Body of pancreas (tissue), 4 donors: ENCODE results near the gene PROZ. TPM values are rescaled to one million over a fixed set of nuclear protein-coding genes. Genes with fewer than 3 reads are reported as not detected.
A peak's percentile ranks its signal among the peaks of the same experiment; 100 is the strongest.

Source experiments
- ATAC-seq: fragments of 150-250 bp; one replicate; pipeline ENCODE4 v1.9.1; 2016
- DNase-seq, 4 donors: peaks; one replicate each; pipeline ENCODE4 v3.0.0-alpha.2; 2019
- H3K27ac ChIP-seq, 4 donors: fragments of 200-600 bp; sonication (generic); 1 replicate in 3 of 4; 2 replicates in 1 of 4; pipeline versions ENCODE4 v1.5.1 to v1.6.1; 2016 to 2019; ENCODE audit warnings: mild to moderate bottlenecking in 1 of 4, mixed read lengths in 1 of 4, moderate library complexity in 1 of 4
- H3K27me3 ChIP-seq, 2 donors: fragments of 200-600 bp; sonication (generic); one replicate each; pipeline ENCODE4 v1.6.0; 2016; ENCODE audit warnings: mild to moderate bottlenecking in 1 of 2
- H3K36me3 ChIP-seq, 2 donors: fragments of 200-600 bp; sonication (generic); replicated peaks in 1 of 2; 2 replicates each; pipeline ENCODE4 v1.5.1; 2016; ENCODE audit warnings: low read depth in 2 of 2; ENCODE audit not compliant: insufficient read depth in 1 of 2
- H3K4me1 ChIP-seq: fragments of 200-600 bp; sonication (generic); one replicate; pipeline ENCODE4 v1.6.0; 2016
- H3K4me3 ChIP-seq, 2 donors: fragments of 200-600 bp; sonication (generic); 1 replicate in 1 of 2; 2 replicates in 1 of 2; pipeline ENCODE4 v1.5.1; 2016 to 2019
- H3K9me3 ChIP-seq, 3 donors: fragments of 200-600 bp; sonication (generic); 1 replicate in 2 of 3; 2 replicates in 1 of 3; pipeline ENCODE4 v1.5.1; 2016
- POLR2A ChIP-seq, 3 donors: fragments of 450-650 bp; IDR thresholded peaks; one replicate each; pipeline ENCODE4 v1.6.1; 2016; ENCODE audit warnings: antibody characterized with exemption in 3 of 3, mild to moderate bottlenecking in 2 of 3
- WGBS, 2 donors: methylation state at CpG; one replicate each; pipeline ENCODE4 v1.1.5; 2017; 5-methylcytosine and 5-hydroxymethylcytosine counted together
- intact Hi-C: fragments of 100-400 bp; cut with DNase I; formaldehyde crosslinking; loops from one replicate; pipeline ENCODE4 v1.15.1; 2023
- total RNA-seq, 2 donors: library from RNA; depleted of rRNA; stranded (reverse); fragments of >200 nt; gene quantifications; one replicate each; pipeline ENCODE4 v1.1.0, GENCODE V29; 2016
- TF ChIP-seq, protein P1 (sequence below), 7 experiments: fragments of 450-650 bp in 4 of 7; fragments of 200-600 bp in 3 of 7; sonication (generic) in 3 of 7; IDR thresholded peaks; one replicate each; pipeline ENCODE4 v1.5.1; 2016 to 2019; ENCODE audit warnings: antibody characterized with exemption in 7 of 7

The PROZ gene
- total RNA-seq, 2 donors from 2014 or later, result not detected

DNA sequence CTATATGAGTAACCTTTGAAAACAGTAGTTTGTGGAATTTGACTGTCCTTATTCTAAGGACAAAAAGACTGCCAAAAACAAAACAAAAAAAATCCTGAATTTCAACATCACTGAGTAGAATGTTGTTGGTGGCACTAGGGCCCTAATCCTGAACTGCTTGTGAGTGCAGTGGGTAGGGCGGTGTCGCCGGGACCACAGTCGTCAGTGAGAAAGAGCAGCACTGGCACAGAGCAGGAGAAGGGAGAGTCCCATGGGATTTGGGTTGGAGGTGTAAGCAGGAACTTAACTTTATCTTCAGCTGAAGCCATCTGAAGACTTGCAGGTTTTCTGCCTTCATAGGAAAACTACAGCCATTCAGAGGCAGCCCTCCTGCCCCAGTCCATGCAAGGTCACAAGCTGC is 44.5 kb downstream of the PROZ start:
- Histone ChIP-seq H3K27me3 (no peaks in the 10 kb centered on the region), H3K4me1 (peaks cover 37% of the 10 kb centered on the region), H3K36me3 (peaks cover 0 to 5% of the 10 kb centered on the region in 2 donors), H3K9me3 (no peaks in the 10 kb centered on the region), H3K4me3 (no peak overlapping the region), H3K27ac (no peak overlapping the region)
- intact Hi-C loops, result no loop called here
- 81 to 89% methylated on average over 4 of the region's 4 CpGs for WGBS, 2 donors
- ATAC-seq, result no peak
- no peak for TF ChIP-seq POLR2A (IDR thresholded peaks at IDR 0.05)
- DNase-seq, result no peak

DNA sequence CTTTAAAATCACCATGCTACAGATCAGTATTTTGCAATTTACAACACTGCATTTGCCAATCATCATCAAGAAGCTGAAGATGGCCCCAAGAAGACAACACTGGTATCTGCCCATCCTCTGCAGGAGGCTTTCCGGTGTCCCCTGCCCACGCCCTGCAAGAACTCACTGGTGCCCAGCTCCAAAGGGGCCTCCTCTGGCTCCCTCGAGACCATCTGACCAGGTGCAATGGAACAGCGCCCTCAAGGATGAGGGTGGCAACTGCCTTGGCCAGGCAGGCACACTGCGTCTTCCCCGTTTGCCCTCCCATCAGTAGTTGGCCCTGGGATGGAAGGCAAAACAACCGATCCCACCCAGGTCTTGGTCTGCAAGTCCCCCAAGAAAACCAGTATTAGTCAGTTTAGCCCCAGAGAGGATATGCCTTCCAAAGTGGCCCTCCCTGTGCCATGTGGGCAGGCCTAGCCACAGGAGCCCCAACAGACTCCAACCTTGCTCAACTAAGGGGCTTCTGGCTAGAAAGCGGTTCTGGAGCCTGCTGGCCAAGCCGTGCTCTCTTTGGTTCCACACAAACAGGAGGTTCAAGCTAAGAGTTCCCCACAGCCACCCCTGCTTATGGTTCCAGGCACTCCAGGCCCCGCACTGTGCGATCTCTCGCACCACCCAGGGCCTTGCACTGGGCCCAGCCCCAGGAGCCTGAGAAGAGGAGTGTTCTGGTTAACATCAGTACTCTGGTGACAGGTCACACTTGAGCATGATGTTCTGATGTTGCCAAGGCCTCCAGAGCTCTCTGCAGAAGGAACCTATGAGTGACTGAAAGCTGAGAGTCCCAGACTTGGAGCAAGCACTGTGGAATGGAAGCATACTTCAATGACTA is 45.3 kb downstream of the PROZ start:
- Histone ChIP-seq H3K4me1 (peaks cover 37% of the 10 kb centered on the region), H3K27ac (no peak overlapping the region), H3K36me3 (peaks cover 0 to 5% of the 10 kb centered on the region in 2 donors), H3K27me3 (no peaks in the 10 kb centered on the region), H3K9me3 (no peaks in the 10 kb centered on the region), H3K4me3 (no peak overlapping the region)
- WGBS, 2 donors, result 79 to 86% methylated on average over 3 to 10 of the region's 12 CpGs
- no peak for TF ChIP-seq POLR2A (IDR thresholded peaks at IDR 0.05)
- TF ChIP-seq, protein P1, sequence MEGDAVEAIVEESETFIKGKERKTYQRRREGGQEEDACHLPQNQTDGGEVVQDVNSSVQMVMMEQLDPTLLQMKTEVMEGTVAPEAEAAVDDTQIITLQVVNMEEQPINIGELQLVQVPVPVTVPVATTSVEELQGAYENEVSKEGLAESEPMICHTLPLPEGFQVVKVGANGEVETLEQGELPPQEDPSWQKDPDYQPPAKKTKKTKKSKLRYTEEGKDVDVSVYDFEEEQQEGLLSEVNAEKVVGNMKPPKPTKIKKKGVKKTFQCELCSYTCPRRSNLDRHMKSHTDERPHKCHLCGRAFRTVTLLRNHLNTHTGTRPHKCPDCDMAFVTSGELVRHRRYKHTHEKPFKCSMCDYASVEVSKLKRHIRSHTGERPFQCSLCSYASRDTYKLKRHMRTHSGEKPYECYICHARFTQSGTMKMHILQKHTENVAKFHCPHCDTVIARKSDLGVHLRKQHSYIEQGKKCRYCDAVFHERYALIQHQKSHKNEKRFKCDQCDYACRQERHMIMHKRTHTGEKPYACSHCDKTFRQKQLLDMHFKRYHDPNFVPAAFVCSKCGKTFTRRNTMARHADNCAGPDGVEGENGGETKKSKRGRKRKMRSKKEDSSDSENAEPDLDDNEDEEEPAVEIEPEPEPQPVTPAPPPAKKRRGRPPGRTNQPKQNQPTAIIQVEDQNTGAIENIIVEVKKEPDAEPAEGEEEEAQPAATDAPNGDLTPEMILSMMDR (IDR thresholded peaks at IDR 0.05), result no peak
- intact Hi-C loops, result no loop called here
- ATAC-seq (no peak), DNase-seq (peak in 1 of 4 donors; percentile 13)

DNA sequence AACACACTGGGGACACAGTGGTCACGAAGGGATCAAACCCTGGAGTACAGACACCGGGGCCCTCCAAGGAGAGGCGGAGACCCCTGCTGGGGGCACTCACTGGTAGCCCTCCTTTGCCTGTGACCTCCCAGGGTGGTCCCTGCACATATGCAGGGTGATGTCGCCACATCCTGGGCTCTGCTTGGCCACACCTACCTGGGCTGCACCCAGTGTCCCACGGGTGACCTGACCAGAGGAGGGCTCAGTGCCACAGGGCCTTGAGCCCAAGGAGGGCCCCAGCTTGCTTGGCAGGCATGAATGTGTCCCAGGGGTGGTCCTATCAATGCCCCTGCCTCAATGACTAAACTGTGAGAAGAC is 45.9 kb downstream of the PROZ start:
- TF ChIP-seq, protein P1 (IDR thresholded peaks at IDR 0.05), result no peak
- TF ChIP-seq POLR2A (IDR thresholded peaks at IDR 0.05), result no peak
- intact Hi-C loops, result no loop called here
- DNase-seq, result no peak
- Histone ChIP-seq H3K4me3 (no peak overlapping the region), H3K9me3 (no peaks in the 10 kb centered on the region), H3K27ac (no peak overlapping the region), H3K4me1 (peaks cover 37% of the 10 kb centered on the region), H3K27me3 (no peaks in the 10 kb centered on the region), H3K36me3 (peaks cover 0 to 3% of the 10 kb centered on the region in 2 donors)
- no peak for ATAC-seq
- 83 to 93% methylated on average over 3 to 4 of the region's 5 CpGs for WGBS, 2 donors

DNA sequence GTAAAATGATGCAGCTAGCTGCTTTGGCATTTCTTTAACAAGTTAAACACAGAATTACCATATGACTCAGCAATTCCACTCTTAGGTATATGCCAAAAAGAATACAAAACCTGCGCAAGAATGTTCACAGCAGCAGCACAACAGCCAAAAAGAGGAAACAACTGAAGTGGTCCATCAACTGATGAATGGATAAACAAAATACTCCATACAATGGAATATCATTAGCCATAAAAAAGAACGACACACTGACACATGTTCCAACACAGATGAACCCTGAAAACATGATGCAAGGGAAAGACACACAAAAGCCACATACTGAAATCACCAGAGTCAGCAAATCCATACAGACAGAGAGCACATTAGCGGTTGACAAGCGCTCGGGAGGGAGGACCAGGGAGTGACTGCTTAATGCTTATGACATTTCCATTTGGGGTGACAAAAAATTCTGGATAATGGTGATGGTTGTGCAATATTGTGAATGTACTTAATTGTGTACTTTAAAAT is 47.0 kb downstream of the PROZ start:
- DNase-seq (no peak), ATAC-seq (no peak)
- H3K27ac ChIP-seq, result no peak overlapping the region
- intact Hi-C loops, result no loop called here
- peaks cover 46% of the 10 kb centered on the region for H3K4me1 ChIP-seq
- H3K27me3 ChIP-seq, result no peaks in the 10 kb centered on the region
- H3K4me3 ChIP-seq, result no peak overlapping the region
- TF ChIP-seq POLR2A (IDR thresholded peaks at IDR 0.05), result no peak
- TF ChIP-seq, protein P1 (IDR thresholded peaks at IDR 0.05), result no peak
- WGBS, 2 donors, result 62 to 75% methylated on average over 5 of the region's 5 CpGs
- no peaks in the 10 kb centered on the region for H3K36me3 ChIP-seq
- no peaks in the 10 kb centered on the region for H3K9me3 ChIP-seq

DNA sequence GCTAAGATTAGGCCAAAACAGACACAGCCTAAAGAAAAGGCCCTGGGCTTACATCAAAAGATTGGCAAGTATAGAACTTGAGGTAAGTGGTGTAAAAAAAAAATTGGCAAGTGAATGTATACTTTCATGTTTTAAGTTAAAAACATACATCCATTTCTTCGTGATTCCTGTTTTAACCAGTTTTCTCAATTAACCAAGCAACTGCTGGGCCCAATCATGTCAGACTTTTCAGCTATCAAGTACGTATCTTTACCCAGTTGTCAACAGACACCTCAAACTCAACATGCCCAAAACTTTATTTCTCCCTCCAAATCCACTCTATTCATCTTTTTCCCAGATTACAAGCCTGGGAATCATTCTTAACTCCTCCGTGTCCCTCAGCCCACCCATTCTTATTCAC is 49.0 kb downstream of the PROZ start:
- Histone ChIP-seq H3K9me3 (no peaks in the 10 kb centered on the region), H3K36me3 (no peaks in the 10 kb centered on the region), H3K4me1 (peaks cover 60% of the 10 kb centered on the region), H3K27me3 (no peaks in the 10 kb centered on the region), H3K27ac (peak overlapping the region in 3 of 4 donors; percentile 97 to 99 (median 98)), H3K4me3 (peak overlapping the region; percentile 88)
- TF ChIP-seq, protein P1 (IDR thresholded peaks at IDR 0.05), result no peak
- TF ChIP-seq POLR2A (IDR thresholded peaks at IDR 0.05), result no peak
- 13 to 18% methylated on average over 3 of the region's 3 CpGs for WGBS, 2 donors
- no peak for ATAC-seq
- no peak for DNase-seq
- intact Hi-C loops, result no loop called here
